ENCODE results near the gene PLXNB1. TPM values are rescaled to one million over a fixed set of nuclear protein-coding genes. Genes with fewer than 3 reads are reported as not detected.

PLXNB1 gene, protein sequence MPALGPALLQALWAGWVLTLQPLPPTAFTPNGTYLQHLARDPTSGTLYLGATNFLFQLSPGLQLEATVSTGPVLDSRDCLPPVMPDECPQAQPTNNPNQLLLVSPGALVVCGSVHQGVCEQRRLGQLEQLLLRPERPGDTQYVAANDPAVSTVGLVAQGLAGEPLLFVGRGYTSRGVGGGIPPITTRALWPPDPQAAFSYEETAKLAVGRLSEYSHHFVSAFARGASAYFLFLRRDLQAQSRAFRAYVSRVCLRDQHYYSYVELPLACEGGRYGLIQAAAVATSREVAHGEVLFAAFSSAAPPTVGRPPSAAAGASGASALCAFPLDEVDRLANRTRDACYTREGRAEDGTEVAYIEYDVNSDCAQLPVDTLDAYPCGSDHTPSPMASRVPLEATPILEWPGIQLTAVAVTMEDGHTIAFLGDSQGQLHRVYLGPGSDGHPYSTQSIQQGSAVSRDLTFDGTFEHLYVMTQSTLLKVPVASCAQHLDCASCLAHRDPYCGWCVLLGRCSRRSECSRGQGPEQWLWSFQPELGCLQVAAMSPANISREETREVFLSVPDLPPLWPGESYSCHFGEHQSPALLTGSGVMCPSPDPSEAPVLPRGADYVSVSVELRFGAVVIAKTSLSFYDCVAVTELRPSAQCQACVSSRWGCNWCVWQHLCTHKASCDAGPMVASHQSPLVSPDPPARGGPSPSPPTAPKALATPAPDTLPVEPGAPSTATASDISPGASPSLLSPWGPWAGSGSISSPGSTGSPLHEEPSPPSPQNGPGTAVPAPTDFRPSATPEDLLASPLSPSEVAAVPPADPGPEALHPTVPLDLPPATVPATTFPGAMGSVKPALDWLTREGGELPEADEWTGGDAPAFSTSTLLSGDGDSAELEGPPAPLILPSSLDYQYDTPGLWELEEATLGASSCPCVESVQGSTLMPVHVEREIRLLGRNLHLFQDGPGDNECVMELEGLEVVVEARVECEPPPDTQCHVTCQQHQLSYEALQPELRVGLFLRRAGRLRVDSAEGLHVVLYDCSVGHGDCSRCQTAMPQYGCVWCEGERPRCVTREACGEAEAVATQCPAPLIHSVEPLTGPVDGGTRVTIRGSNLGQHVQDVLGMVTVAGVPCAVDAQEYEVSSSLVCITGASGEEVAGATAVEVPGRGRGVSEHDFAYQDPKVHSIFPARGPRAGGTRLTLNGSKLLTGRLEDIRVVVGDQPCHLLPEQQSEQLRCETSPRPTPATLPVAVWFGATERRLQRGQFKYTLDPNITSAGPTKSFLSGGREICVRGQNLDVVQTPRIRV (N-terminal part only)
- polyA plus RNA-seq (2011; rRNA removed) (10.0 and 12.6 TPM in 2 replicates), polyA plus RNA-seq (2017; fragmentation: RNase III; extraction: RNeasy Plus Mini Kit Qiagen cat#74134 plus additional on column Dnase treatment) (16.7 to 20.9 TPM (median 20.5 TPM) in 3 replicates), polyA minus RNA-seq (2011; rRNA and poly(A)+ RNA removed) (27.0 and 33.1 TPM in 2 replicates)
- 11.8 and 15.0 TPM in 2 replicates for polyA plus RNA-seq (2012; cell fraction: cytosol; rRNA removed)
- 87.1 and 98.2 TPM in 2 replicates for polyA plus RNA-seq (2012; cell fraction: nucleus; rRNA removed)

DNA sequence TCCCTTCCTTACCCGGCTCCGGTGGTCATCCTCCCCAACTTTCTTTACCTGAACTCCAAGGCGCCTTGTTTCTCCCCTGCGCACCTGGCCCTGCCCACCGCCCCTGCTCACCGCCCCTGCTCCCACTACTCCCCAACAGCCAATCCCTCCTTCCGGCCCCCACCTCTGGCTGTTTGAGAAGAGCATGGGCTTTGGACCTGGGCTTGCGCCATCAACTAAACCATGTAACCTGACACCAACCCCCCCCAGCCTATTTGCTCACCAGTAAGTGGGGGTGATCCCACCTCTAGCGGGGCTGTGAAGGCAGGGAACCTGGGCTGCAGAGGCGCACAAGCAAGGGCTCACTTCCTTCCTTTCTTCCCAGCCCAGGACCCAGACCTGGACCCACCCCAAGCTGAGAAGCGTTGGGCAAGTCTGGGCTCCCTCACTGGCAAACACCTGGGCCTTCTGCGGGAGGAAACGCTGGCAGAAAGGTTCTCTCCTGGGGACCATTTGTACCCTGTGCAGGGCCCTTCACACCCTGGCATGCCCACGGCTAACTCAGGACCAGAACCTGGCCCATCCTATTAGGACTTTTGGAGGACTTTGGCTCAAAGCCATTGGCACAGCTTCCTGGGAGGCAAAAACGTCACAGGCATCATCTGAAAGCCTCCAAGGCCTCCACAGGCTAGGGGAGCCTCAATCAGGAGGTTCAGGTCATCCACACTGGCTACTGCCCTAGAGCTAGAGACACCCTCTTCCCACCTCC is at the start of gene PLXNB1:
Gene PLXNB1, minus strand, starts transcription at position 127 of the 748 bp plus-strand sequence. CDS start 5,475 bp downstream, outside the sequence.
- ATAC-seq (peak; percentile 8 to 10; a peak in 4 of 6 replicates), DNase-seq (ENCODE audit: low read depth in 1 of 2, low spot score in 1 of 2) (peak in 1 of 2 experiments; percentile 47), FAIRE-seq (no peak)
- Histone ChIP-seq H3K4me3 (peak within 1 kb of the TSS; percentile 64), H3K4me2 (peak within 1 kb of the TSS; percentile 79), H3K27ac (peak within 1 kb of the TSS; percentile 83 to 100), H3K4me1 (peaks cover 69% of the 10 kb centered on the region), H3K9me3 (no peaks in the 10 kb centered on the region)
- TF ChIP-seq CEBPB (IDR thresholded peaks at IDR 0.05), result peak; percentile 12 to 57; a peak in 2 of 4 replicates
- TF ChIP-seq SREBF2 (IDR thresholded peaks at IDR 0.05), result no peak
- ChIA-PET POLR2A (interaction anchor here (1.9 kb wide), 1 partner anchor 9 kb away, joined by 8 read pairs; the partner anchor contains the start of gene CCDC51), CTCF (interaction anchor here (1.0 to 13.6 kb wide), 4 partner anchors 12 to 236 kb away, joined by 3 to 488 read pairs (median 137); no protein-coding TSS in a partner anchor)
- 35% methylated on average over 8 of the region's 15 CpGs for WGBS (ENCODE audit: missing lambda C conversion rate)

DNA sequence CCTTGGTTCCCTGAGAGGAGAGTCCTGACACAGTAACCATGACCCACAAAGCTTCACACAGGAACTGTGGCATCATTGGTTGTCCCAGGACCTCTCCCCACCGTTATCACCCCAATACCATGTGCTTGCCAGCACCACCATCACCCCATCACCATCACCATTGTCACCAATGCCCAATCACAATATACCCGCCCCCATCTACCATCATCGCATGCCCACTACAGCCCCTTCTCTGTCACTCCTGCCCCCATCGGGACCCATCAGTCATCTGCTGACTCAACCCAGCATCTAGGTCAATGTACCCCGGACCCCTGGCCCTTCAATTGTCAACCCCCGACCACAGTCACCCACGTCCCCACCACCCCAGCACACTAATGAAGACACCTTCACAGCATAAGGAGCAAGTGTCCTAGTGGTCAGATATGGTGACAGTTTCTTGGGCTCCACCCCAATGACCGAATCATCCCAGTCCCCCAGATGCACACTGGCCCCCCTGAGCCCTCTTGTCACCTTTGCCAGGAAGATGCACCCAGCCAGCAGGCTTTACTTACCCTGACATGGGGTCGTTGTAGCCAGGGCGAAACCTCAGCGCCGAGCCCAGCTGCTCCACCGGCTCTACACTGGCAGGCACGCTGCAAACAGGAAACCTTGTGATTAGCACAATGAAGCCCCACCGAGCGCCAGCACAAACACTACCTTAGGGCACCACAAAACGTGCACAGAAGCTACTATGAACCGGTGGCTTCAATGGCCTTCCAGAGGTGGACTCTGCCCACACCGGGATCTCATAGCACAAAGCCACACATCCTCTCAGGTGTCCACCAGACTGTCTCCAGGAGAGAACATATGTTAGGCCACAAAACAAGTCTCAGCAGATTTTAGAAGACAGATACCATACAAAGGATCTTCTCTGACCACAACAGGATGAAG is 49.0 kb upstream of the PLXNB1 start:
- TF ChIP-seq ZSCAN20 (CRISPR knock-in tag; IDR thresholded peaks at IDR 0.05) (no peak), RAD21 (conservative IDR thresholded peaks at IDR 0.05 in 1 of 2, IDR thresholded peaks at IDR 0.05 in 1 of 2) (no peak), PHF8 (IDR thresholded peaks at IDR 0.05; ENCODE audit: borderline replicate concordance, low read depth) (no peak), TP53 (CRISPR knock-in tag; IDR thresholded peaks at IDR 0.05) (no peak), MYC (IDR thresholded peaks at IDR 0.05; ENCODE audit: borderline replicate concordance, low read length) (no peak), KDM1A (IDR thresholded peaks at IDR 0.05; ENCODE audit: low read depth) (no peak), POLR2AphosphoS2 (conservative IDR thresholded peaks at IDR 0.05; ENCODE audit: low read length) (no peak), CBX2 (IDR thresholded peaks at IDR 0.05; ENCODE audit: borderline replicate concordance, low read depth) (no peak)
- TF ChIP-seq, protein P1, sequence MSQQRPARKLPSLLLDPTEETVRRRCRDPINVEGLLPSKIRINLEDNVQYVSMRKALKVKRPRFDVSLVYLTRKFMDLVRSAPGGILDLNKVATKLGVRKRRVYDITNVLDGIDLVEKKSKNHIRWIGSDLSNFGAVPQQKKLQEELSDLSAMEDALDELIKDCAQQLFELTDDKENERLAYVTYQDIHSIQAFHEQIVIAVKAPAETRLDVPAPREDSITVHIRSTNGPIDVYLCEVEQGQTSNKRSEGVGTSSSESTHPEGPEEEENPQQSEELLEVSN (IDR thresholded peaks at IDR 0.05; ENCODE audit: borderline replicate concordance, low read depth), result no peak
- TF ChIP-seq, protein P2, sequence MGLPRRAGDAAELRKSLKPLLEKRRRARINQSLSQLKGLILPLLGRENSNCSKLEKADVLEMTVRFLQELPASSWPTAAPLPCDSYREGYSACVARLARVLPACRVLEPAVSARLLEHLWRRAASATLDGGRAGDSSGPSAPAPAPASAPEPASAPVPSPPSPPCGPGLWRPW (IDR thresholded peaks at IDR 0.05), result no peak
- TF ChIP-seq, protein P3, sequence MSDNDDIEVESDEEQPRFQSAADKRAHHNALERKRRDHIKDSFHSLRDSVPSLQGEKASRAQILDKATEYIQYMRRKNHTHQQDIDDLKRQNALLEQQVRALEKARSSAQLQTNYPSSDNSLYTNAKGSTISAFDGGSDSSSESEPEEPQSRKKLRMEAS (IDR thresholded peaks at IDR 0.05), result no peak
- TF ChIP-seq, protein P4, sequence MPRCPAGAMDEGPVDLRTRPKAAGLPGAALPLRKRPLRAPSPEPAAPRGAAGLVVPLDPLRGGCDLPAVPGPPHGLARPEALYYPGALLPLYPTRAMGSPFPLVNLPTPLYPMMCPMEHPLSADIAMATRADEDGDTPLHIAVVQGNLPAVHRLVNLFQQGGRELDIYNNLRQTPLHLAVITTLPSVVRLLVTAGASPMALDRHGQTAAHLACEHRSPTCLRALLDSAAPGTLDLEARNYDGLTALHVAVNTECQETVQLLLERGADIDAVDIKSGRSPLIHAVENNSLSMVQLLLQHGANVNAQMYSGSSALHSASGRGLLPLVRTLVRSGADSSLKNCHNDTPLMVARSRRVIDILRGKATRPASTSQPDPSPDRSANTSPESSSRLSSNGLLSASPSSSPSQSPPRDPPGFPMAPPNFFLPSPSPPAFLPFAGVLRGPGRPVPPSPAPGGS (IDR thresholded peaks at IDR 0.05), result no peak
- WGBS (ENCODE audit: missing lambda C conversion rate), result 91% methylated on average over 9 of the region's 19 CpGs
- Histone ChIP-seq H3K27ac (no peak overlapping the region), H3K4me2 (no peak overlapping the region), H3K4me1 (peaks cover 2% of the 10 kb centered on the region), H3K9me3 (no peaks in the 10 kb centered on the region), H3K4me3 (no peak overlapping the region)
- CTCF ChIA-PET, result no interaction called here
- DNase-seq (ENCODE audit: low read depth in 1 of 2, low spot score in 1 of 2) (no peak), FAIRE-seq (no peak), ATAC-seq (no peak)
- POLR2A ChIA-PET, result no interaction called here

All from A549 (cell line).